A673 (cell line): ENCODE data around the gene B3GLCT. TPM values are rescaled to one million over a fixed set of nuclear protein-coding genes. Genes with fewer than 3 reads are reported as not detected.

Source experiments
- BruUV-seq: library from RNA; stranded (reverse); fragments of 400-500 nt; replicated peaks from 2 replicates; lab custom pipeline; 2021; lab: Mats Ljungman, UMichigan
- CTCF ChIA-PET: fragments of 300-600 bp; sonication (Branson Sonifier 250); formaldehyde crosslinking; loops from one replicate; lab custom pipeline; 2022; ENCODE audit warnings: antibody characterized with exemption; lab: Charles Lee
- POLR2A ChIA-PET: fragments of 300-600 bp; sonication (Branson Sonifier 250); formaldehyde crosslinking; loops from one replicate; lab custom pipeline; 2022; ENCODE audit warnings: antibody characterized with exemption; ENCODE audit not compliant: low non-redundant PET; lab: Charles Lee
- DNase-seq: peaks from one replicate; pipeline ENCODE4 v3.0.0-alpha.2; 2015; ENCODE audit warnings: low spot score
- H3K27ac ChIP-seq: fragments of 200-600 bp; sonication (generic); 2 replicates; pipeline ENCODE4 v1.5.1; 2016; ENCODE audit warnings: mixed run types, low read depth, mild to moderate bottlenecking, mixed read lengths, antibody characterized with exemption, low read length; ENCODE audit not compliant: poor library complexity, severe bottlenecking
- H3K27me3 ChIP-seq: fragments of 200-600 bp; sonication (generic); replicated peaks from 2 replicates; pipeline ENCODE4 v1.6.1; 2017; ENCODE audit warnings: mixed run types, low read depth, mild to moderate bottlenecking, mixed read lengths, antibody characterized with exemption, low read length; ENCODE audit not compliant: insufficient read depth, poor library complexity
- H3K36me3 ChIP-seq: fragments of 200-600 bp; sonication (generic); 2 replicates; pipeline ENCODE4 v1.6.1; 2016; ENCODE audit warnings: mixed run types, mild to moderate bottlenecking, mixed read lengths, antibody characterized with exemption, low read length; ENCODE audit not compliant: insufficient read depth, poor library complexity, severe bottlenecking
- H3K4me1 ChIP-seq: fragments of 200-600 bp; sonication (generic); 2 replicates; pipeline ENCODE4 v1.6.1; 2017; ENCODE audit warnings: mixed run types, mild to moderate bottlenecking, mixed read lengths, antibody characterized with exemption, low read length; ENCODE audit not compliant: insufficient read depth, poor library complexity, severe bottlenecking
- H3K4me3 ChIP-seq: fragments of 200-600 bp; sonication (generic); 2 replicates; pipeline ENCODE4 v1.5.1; 2016; ENCODE audit warnings: low read depth, mixed run types, mild to moderate bottlenecking, mixed read lengths, low read length; ENCODE audit not compliant: poor library complexity, severe bottlenecking
- H3K9me3 ChIP-seq: fragments of 200-600 bp; sonication (generic); 2 replicates; pipeline ENCODE4 v1.6.1; 2016; ENCODE audit warnings: mixed run types, low read depth, mild to moderate bottlenecking, mixed read lengths, antibody characterized with exemption, low read length; ENCODE audit not compliant: poor library complexity, severe bottlenecking
- CTCF ChIP-seq: fragments of 300-800, 200-600 bp; sonication (generic); conservative IDR thresholded peaks from 2 replicates; pipeline ENCODE4 v1.5.1; 2017; ENCODE audit warnings: low read depth, mild to moderate bottlenecking, antibody characterized with exemption, low read length, moderate library complexity, mixed read lengths
- EZH2 ChIP-seq: fragments of 200-600 bp; sonication (generic); IDR thresholded peaks from 2 replicates; pipeline ENCODE4 v1.6.1; 2017; ENCODE audit warnings: borderline replicate concordance, low read depth, mild to moderate bottlenecking, mixed read lengths, antibody characterized with exemption, low read length; ENCODE audit not compliant: poor library complexity, severe bottlenecking
- intact Hi-C: fragments of 100-400 bp; cut with micrococcal nuclease; formaldehyde crosslinking; loops from one replicate; pipeline ENCODE4 v1.10.0; 2022; ENCODE audit not compliant: unreplicated experiment
- total RNA-seq: library from RNA; stranded (reverse); gene quantifications from 2 replicates; pipeline ENCODE4 v1.2.3, GENCODE V29; 2021

B3GLCT gene
- total RNA-seq, 1 experiment from 2014 or later = 8.5 TPM

- peak; percentile 58 for DNase-seq
- Histone ChIP-seq H3K27me3 (no peaks in the 10 kb centered on the region), H3K27ac (peak overlapping the region; percentile 88), H3K4me3 (peak overlapping the region; percentile 75), H3K9me3 (no peaks in the 10 kb centered on the region), H3K4me1 (peaks cover 21% of the 10 kb centered on the region), H3K36me3 (no peaks in the 10 kb centered on the region)
- intact Hi-C loops = no loop called here
- POLR2A ChIA-PET = interaction anchor here (0.6 kb wide), 1 partner anchor 693 kb away, joined by 6 read pairs; no protein-coding TSS in a partner anchor
- no peak for TF ChIP-seq CTCF
- TF ChIP-seq EZH2 = no peak
- CTCF ChIA-PET = no interaction called here
- no TSS peak for BruUV-seq
Measured at GRCh38 chr13:31200637-31200971, 829 bp downstream of the B3GLCT start.

- Histone ChIP-seq H3K9me3 (no peaks in the 10 kb centered on the region), H3K36me3 (no peaks in the 10 kb centered on the region), H3K27me3 (no peaks in the 10 kb centered on the region), H3K27ac (no peak overlapping the region), H3K4me1 (peaks cover 21% of the 10 kb centered on the region), H3K4me3 (peak overlapping the region; percentile 75)
- ChIA-PET CTCF (interaction anchor here (0.7 kb wide), 1 partner anchor 584 kb away, joined by 3 read pairs; no protein-coding TSS in a partner anchor), POLR2A (no interaction called here)
- BruUV-seq = TSS peak; percentile 45
- TF ChIP-seq CTCF (no peak), EZH2 (no peak)
- intact Hi-C loops = no loop called here
- peak; percentile 59 for DNase-seq
Measured at GRCh38 chr13:31201341-31202031, 1.7 kb downstream of the B3GLCT start.

DNA sequence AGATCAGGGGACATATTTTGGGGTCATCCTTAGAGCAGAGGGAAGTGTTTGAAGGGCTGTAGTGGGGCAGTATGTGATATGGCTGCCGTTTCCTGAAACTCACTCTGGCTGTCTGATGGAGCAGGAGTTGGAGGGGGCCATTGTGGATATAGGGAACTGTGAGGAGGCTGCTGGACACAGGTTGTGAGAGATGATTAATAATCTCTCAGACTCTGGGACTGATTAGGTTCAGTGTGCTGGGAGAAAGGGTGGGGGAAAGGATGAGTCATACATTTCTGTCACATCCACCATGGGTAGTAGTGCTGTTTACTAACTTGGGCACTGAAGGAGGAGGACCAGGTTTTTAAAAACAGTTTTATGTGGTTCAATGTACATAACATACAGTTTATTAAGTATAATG, 4.8 kb downstream of the B3GLCT start:
- Histone ChIP-seq H3K4me3 (no peak overlapping the region), H3K27ac (no peak overlapping the region), H3K27me3 (no peaks in the 10 kb centered on the region), H3K36me3 (no peaks in the 10 kb centered on the region), H3K4me1 (peaks cover 44% of the 10 kb centered on the region), H3K9me3 (no peaks in the 10 kb centered on the region)
- no TSS peak for BruUV-seq
- DNase-seq = peak; percentile 47
- POLR2A ChIA-PET = no interaction called here
- TF ChIP-seq EZH2 = no peak
- no peak for TF ChIP-seq CTCF
- intact Hi-C loops = no loop called here
- CTCF ChIA-PET = no interaction called here
